Measurements from ENCODE around the gene TUBB6.

TUBB6 gene

DNA sequence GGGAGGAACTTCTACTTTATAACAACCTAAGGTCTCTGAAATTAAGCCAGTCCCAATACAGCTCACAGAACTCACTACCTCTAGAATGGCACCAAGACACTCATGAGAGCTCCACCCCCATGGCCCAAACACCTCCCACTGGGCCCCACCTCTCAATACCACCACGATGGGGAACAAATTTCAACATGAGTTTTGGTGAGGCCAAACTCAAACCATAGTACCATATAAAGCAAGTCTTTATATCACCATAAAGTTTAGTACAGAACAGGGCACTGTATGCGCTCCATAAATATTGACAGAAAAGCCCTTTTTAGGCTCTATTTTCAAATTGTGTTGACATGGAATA is 65.7 kb downstream of the TUBB6 start:
- Histone ChIP-seq H3K9me3 (ENCODE audit: severe bottlenecking) (no peaks in the 10 kb centered on the region), H3K4me3 (ENCODE audit: severe bottlenecking) (no peak overlapping the region), H3K27ac (ENCODE audit: poor library complexity, severe bottlenecking) (no peak overlapping the region), H3K36me3 (ENCODE audit: low read depth) (peaks cover 31% of the 10 kb centered on the region), H3K4me1 (ENCODE audit: insufficient read depth, poor library complexity, severe bottlenecking) (peaks cover 5% of the 10 kb centered on the region), H3K27me3 (ENCODE audit: insufficient read depth, poor library complexity, severe bottlenecking) (no peaks in the 10 kb centered on the region)
- DNase-seq (ENCODE audit: low spot score) (no peak), ATAC-seq (ENCODE audit: low read depth) (no peak)
- TF ChIP-seq, protein P1, sequence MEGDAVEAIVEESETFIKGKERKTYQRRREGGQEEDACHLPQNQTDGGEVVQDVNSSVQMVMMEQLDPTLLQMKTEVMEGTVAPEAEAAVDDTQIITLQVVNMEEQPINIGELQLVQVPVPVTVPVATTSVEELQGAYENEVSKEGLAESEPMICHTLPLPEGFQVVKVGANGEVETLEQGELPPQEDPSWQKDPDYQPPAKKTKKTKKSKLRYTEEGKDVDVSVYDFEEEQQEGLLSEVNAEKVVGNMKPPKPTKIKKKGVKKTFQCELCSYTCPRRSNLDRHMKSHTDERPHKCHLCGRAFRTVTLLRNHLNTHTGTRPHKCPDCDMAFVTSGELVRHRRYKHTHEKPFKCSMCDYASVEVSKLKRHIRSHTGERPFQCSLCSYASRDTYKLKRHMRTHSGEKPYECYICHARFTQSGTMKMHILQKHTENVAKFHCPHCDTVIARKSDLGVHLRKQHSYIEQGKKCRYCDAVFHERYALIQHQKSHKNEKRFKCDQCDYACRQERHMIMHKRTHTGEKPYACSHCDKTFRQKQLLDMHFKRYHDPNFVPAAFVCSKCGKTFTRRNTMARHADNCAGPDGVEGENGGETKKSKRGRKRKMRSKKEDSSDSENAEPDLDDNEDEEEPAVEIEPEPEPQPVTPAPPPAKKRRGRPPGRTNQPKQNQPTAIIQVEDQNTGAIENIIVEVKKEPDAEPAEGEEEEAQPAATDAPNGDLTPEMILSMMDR (IDR thresholded peaks at IDR 0.05; ENCODE audit: poor library complexity, severe bottlenecking): no peak

DNA sequence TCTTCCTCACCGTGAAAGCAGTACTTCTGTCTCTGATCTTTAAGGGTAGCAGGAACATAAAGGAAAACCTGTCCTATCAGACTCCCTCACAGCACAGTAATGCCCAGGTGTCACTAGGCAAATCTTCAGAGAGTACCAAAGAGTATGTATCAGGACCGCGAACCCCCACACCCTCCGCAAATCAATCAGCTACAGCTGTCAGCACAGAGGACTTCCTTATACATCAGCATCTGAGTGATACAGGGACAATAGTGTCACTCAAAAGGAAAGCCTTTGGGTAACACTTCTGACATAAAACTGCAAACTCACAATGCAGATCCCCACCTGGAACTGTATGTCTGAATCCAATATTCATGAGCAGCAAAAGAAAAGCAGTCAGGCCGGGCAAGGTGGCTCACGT is 66.4 kb downstream of the TUBB6 start:
- TF ChIP-seq, protein P1 (IDR thresholded peaks at IDR 0.05; ENCODE audit: poor library complexity, severe bottlenecking): no peak
- H3K27me3 ChIP-seq (ENCODE audit: insufficient read depth, poor library complexity, severe bottlenecking): no peaks in the 10 kb centered on the region
- ATAC-seq (ENCODE audit: low read depth) (no peak), DNase-seq (ENCODE audit: low spot score) (no peak)
- H3K4me3 ChIP-seq (ENCODE audit: severe bottlenecking): no peak overlapping the region
- peaks cover 5% of the 10 kb centered on the region for H3K4me1 ChIP-seq (ENCODE audit: insufficient read depth, poor library complexity, severe bottlenecking)
- peaks cover 24% of the 10 kb centered on the region; the same call in 1 of the 2 replicates for H3K36me3 ChIP-seq (ENCODE audit: low read depth)
- H3K27ac ChIP-seq (ENCODE audit: poor library complexity, severe bottlenecking): no peak overlapping the region
- no peaks in the 10 kb centered on the region for H3K9me3 ChIP-seq (ENCODE audit: severe bottlenecking)

Measured in RWPE2 (cell line).